HG03039 (cell line): Measurements from ENCODE around the gene TNRC6B.
"Not testable (repeated sequence)": the region's sequence is repeated elsewhere in the genome, so short reads cannot be mapped to it uniquely, and the experiment has no call there.

ENCODE experiments used
- ATAC-seq: cut with Tn5 transposase; IDR thresholded peaks from one replicate; pipeline ENCODE4 v1.9.1; 2021; ENCODE audit warnings: mild to moderate bottlenecking, moderate library complexity; ENCODE audit not compliant: unreplicated experiment

Gene TNRC6B

GRCh38 chr22:40279017-40279416 lies 101.3 kb downstream of the TNRC6B start:
- no peak for ATAC-seq

- ATAC-seq, result no peak
Measured at GRCh38 chr22:40281717-40282116, 104.0 kb downstream of the TNRC6B start.

GRCh38 chr22:40285513-40285912 lies 107.8 kb downstream of the TNRC6B start:
- ATAC-seq, result no peak

- ATAC-seq, result no peak
Measured at GRCh38 chr22:40289991-40290459, 112.3 kb downstream of the TNRC6B start.

- no peak for ATAC-seq
Measured at GRCh38 chr22:40290516-40290915, 112.8 kb downstream of the TNRC6B start.

- ATAC-seq, result no peak
Measured at GRCh38 chr22:40294696-40295095, 117.0 kb downstream of the TNRC6B start.

GRCh38 chr22:40300316-40300715 lies 122.6 kb downstream of the TNRC6B start:
- ATAC-seq, result no peak

GRCh38 chr22:40300884-40301672 lies 123.4 kb downstream of the TNRC6B start:
- ATAC-seq, result no peak

GRCh38 chr22:40302149-40302548 lies 124.4 kb downstream of the TNRC6B start:
- ATAC-seq, result no peak

GRCh38 chr22:40305625-40306024 lies 127.9 kb downstream of the TNRC6B start:
- no peak for ATAC-seq

GRCh38 chr22:40308999-40309573 lies 131.4 kb downstream of the TNRC6B start:
- ATAC-seq, result no peak

GRCh38 chr22:40309631-40310030 lies 131.9 kb downstream of the TNRC6B start:
- no peak for ATAC-seq

GRCh38 chr22:40310081-40310767 lies 132.5 kb downstream of the TNRC6B start:
- ATAC-seq, result no peak

- ATAC-seq, result no peak
Measured at GRCh38 chr22:40310768-40311120, 133.0 kb downstream of the TNRC6B start.

GRCh38 chr22:40311646-40312045 lies 133.9 kb downstream of the TNRC6B start:
- ATAC-seq, result not testable (repeated sequence)

- ATAC-seq, result no peak
Measured at GRCh38 chr22:40312050-40312449, 134.3 kb downstream of the TNRC6B start.

GRCh38 chr22:40313007-40313406 lies 135.3 kb downstream of the TNRC6B start:
- no peak for ATAC-seq

GRCh38 chr22:40314041-40314440 lies 136.3 kb downstream of the TNRC6B start:
- ATAC-seq, result no peak

- ATAC-seq, result no peak
Measured at GRCh38 chr22:40320687-40321086, 143.0 kb downstream of the TNRC6B start.

GRCh38 chr22:40322021-40322420 lies 144.3 kb downstream of the TNRC6B start:
- ATAC-seq, result no peak

GRCh38 chr22:40322818-40323447 lies 145.2 kb downstream of the TNRC6B start:
- ATAC-seq, result no peak
